G401.6 (cell line): ENCODE measurements around the gene HOXC9.
A peak's percentile ranks its signal among the peaks of the same experiment; 100 is the strongest.

ENCODE experiments used
- FAIRE-seq: peaks from 2 replicates; lab custom pipeline; 2012; peaks lifted over from hg19 to GRCh38; lab: Jason Lieb, UNC

Gene HOXC9

GRCh38 chr12:54028314-54029201 lies 28.6 kb downstream of the HOXC9 start, which contains the start of gene HOXC6:
HOXC6 (plus strand) TSS chr12:54028440; CDS start chr12:54028522, 82 bp downstream.
- FAIRE-seq, result peak; percentile 91

DNA sequence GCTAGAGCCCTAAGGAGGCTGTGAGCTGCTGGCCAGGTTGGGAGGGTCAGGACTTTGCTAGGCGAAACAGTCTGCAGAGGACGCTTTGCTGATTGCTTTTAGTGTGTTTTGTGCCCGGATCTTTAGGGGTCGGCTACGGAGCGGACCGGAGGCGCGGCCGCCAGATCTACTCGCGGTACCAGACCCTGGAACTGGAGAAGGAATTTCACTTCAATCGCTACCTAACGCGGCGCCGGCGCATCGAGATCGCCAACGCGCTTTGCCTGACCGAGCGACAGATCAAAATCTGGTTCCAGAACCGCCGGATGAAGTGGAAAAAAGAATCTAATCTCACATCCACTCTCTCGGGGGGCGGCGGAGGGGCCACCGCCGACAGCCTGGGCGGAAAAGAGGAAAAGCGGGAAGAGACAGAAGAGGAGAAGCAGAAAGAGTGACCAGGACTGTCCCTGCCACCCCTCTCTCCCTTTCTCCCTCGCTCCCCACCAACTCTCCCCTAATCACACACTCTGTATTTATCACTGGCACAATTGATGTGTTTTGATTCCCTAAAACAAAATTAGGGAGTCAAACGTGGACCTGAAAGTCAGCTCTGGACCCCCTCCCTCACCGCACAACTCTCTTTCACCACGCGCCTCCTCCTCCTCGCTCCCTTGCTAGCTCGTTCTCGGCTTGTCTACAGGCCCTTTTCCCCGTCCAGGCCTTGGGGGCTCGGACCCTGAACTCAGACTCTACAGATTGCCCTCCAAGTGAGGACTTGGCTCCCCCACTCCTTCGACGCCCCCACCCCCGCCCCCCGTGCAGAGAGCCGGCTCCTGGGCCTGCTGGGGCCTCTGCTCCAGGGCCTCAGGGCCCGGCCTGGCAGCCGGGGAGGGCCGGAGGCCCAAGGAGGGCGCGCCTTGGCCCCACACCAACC lies 29.8 kb downstream of the HOXC9 start:
- no peak for FAIRE-seq

GRCh38 chr12:54030442-54030801 lies 30.5 kb downstream of the HOXC9 start:
- FAIRE-seq, result peak; percentile 74

GRCh38 chr12:54030889-54031471 lies 31.0 kb downstream of the HOXC9 start:
- FAIRE-seq, result peak; percentile 6

- FAIRE-seq, result no peak
Measured at GRCh38 chr12:54031480-54031879, 31.5 kb downstream of the HOXC9 start.

DNA sequence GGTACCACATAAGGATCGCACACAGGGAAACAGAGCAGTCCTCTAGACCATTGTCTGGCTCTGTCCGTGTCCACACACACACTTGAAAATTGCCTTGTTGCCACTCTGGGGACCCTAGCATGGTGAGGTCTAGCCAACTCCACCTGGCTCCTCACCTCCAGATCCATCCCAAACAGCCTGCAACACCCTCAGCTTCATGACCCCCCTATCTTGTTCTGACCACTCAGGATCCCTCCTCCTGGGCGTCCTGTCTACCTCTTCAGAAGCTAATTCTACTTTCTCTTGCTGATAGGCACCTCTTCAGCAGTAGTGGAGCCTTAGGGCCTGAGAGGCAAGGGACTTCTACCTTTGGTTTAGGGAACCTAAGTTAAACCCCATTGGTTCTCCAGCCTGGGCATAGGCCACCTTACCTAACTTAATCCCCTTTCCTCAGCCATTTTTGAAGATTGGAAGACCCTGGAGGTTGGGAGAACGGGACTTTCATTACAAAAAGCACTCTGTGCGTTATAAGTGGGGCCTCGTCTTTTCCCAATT lies 32.2 kb downstream of the HOXC9 start:
- no peak for FAIRE-seq

GRCh38 chr12:54032627-54033100 lies 32.7 kb downstream of the HOXC9 start, which contains the start of gene HOXC5:
HOXC5 (plus strand) TSS chr12:54033050; CDS start chr12:54033123, 73 bp downstream.
- FAIRE-seq, result peak; percentile 97

DNA sequence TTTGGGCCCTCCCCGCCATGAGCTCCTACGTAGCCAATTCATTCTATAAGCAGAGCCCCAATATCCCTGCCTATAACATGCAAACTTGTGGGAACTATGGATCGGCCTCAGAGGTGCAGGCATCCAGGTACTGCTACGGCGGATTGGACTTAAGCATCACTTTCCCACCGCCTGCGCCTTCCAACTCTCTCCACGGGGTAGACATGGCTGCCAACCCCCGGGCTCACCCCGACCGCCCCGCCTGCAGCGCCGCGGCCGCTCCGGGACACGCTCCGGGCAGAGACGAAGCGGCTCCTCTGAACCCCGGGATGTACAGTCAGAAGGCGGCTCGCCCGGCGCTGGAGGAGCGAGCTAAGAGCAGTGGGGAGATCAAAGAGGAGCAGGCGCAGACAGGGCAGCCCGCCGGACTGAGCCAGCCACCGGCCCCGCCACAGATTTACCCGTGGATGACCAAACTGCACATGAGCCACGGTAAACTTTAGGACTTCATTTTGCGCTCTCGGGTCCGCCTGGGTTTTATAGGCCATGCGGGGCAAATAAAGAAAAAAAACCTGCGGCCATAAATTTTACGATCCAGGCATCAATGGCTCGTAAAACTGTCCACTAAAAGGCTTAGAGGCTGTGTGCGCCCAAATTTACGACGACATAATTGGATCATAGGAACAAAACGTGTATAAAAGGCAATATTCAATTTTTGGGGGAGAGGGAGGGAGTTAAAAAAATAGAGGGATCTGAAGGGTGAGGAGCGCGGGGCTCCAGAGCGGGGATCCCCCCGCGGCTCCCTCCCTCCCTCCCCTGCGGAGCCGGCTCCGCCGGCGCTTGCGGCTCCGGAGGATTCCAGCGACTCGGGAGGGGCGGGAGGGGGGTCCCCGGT lies 33.4 kb downstream of the HOXC9 start:
- FAIRE-seq, result peak; percentile 48

DNA sequence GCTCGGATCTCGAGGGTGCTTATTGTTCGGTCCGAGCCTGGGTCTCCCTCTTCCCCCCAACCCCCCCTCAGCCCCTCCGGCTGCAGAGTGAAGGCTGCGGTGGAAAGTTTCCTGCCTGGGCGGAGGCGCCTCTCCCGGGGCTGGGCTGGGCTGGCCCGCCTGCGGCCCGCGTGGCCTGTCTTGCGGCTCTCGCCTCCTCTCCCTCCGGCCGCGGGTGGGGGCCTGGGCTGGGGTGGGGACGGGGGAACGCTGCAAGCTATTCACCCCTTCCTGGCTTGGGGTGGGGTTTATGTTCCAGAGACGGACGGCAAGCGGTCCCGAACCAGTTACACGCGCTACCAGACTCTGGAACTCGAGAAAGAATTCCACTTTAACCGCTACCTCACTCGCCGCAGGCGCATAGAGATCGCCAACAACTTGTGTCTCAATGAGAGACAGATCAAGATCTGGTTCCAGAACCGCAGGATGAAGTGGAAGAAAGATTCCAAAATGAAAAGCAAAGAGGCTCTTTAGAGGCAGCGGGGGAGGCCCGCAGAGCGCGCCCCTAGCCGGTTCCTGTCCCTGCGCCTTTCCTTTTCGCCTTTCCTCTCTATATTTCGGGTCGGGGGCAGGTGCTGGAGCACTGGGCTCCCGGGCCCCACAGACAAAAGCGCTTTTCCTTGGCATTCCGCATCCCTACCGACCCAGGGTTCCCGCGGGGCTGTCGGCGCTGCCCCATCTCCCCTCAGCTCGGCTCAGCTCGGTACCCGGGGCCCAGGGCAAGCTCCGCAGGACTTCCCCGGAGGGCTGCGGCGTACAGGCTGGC lies 34.2 kb downstream of the HOXC9 start:
- no peak for FAIRE-seq

DNA sequence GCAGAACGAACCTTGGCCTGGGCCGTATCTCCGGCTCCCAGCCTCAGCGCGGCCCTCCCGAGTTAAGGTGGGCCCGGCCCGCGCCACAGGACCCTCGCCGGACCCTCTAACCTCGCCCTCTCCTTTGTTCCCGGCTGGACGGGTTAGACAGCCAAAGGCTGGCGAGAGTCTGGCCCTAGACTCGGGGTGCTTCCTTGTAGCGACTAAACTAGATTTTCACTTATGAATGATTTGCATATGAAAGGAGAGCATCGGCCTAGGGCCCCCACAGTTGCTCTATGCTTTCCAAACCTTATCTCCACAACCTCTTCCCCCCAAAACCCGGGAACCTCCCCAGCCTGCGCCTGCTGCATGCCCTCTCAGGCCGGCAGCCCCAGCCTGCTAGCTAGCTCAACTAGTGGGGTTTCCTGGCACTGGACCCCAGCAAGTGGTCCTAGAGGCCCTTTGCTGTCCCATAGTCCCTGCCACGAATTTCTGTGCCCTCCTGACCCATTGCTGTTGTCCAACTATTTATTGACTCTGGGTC lies 34.9 kb downstream of the HOXC9 start:
- FAIRE-seq, result no peak

DNA sequence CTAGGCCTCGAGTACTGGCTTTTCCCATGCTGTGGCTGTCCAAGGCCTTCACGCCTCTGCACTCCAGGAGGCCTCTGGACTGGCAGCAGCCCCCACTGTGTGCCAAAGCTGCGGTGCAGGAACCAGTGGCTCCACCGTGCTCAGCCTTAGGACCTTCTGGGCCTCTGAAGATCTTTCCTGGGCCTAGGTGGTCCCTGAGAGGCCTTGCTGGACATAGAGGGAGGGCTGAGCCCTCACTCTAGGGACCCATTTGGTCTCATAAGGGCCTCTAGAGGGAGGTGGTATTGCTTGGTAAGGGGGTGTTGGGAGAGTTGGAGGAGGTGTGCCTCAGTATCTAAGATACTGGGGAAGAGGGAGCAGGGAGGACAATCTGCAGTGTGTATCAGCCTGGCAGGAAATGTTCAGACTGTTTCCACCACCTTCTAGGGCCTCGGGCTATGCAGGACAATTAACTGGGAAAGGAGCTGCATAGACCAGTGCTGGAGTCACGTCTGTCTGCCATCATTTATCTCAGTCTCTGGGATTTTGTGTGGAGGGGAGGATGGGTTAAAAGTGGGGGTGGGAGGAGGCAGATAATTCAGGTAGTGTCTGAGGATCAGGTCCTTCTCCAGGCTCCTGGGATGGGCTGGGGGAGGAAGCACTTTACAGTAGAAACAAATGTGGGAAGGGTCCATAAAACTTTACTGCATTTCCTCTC lies 35.8 kb downstream of the HOXC9 start:
- FAIRE-seq, result no peak

- FAIRE-seq, result no peak
Measured at GRCh38 chr12:54036620-54037359, 36.8 kb downstream of the HOXC9 start.

DNA sequence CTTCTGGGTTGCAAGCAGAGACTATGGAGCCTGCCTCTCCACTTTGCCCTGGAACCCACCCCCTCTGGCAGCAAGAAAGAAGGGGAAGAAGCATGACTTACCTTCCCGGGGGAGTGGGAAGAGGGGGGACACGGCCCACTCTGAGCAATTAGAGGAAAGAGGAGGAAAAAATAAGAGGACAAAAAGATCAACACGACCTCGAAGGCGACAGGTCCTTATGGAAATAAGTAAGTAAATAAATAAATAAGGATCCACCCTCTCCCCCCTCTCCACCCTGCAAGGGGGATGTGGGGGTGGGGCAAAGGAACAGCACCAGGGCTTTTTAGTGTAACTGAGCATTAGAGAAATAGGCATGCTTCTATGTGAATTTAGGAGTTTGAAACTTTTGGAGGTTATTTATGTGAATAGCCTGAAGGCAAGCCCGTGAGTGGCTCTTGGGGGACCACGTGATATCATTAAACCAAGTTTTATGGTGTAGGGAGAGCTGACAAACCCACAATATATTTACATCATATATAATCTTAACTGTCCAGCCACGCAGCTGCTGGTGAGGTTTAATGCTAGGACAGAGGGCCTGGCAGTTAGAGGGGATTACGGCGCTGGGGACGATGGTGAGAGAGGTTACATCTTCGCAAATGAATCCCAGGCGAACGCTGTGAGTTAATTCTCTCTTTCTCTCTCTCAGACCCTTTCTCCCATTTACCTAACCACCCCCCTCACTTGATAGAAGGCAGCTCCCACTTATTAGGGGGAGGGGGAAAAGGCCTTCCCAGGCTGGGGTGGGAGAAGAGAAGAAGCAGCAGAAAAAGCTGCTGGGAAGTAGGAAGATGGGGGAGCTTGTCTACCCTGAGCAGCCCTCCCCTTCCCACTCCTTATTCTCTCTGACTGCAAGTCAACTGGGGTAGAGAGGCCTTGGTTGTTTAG lies 37.7 kb downstream of the HOXC9 start:
- peak; percentile 77 for FAIRE-seq

DNA sequence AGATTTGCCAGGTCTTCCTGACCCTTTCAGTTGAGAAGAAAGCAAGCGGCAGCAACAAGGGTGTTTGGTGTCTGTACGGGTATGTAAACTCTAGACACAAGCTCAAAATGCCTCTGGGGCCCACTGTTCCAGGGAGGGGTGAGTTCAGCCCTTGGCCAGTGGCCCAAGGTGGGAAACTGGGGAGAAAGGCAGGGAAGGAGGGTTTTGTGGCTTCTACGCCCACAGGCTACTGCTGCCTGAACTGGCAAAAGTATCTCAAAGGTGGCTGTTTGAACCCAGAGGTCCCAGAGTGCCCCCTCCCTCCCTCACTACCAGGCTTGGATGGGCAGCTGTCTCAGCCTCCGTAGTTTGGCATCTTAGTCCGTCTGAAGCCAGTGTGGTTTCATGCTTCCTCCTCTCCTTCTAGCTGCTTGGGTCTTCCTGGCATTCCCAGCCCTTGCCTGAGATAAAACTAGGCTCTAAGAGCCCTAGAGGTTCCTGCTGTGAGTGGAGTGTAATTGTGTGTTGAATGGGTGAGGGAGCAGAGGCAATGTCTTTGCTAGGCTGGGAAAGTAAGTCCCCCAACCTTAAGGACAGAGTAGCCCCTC lies 38.4 kb downstream of the HOXC9 start:
- no peak for FAIRE-seq

DNA sequence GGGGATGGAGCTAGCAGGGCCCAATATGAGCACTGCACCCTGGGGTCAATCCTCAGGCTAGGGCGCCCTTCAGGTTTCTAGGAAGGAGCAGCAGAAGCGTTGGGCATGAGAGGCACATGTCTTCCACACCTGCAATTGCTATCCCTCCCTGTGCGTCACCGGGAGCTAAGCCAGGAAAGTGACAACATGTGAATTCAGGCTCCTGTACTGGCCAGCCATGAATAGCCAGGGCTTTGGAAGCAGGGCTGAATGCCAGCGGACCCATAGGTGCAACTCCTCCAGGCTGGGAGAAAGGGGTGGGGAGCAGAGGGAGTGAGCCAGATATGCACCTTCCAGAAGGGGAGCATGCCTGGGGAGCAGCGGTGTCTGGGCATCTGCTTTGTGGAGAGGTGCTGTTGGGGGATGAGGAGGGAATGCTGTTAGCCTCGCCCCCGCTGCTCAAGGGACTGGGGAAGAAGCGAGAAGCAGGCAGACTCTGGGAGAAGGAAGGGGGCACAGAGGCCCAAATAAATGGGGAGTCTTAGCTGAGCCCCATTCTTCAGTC lies 39.0 kb downstream of the HOXC9 start:
- no peak for FAIRE-seq

DNA sequence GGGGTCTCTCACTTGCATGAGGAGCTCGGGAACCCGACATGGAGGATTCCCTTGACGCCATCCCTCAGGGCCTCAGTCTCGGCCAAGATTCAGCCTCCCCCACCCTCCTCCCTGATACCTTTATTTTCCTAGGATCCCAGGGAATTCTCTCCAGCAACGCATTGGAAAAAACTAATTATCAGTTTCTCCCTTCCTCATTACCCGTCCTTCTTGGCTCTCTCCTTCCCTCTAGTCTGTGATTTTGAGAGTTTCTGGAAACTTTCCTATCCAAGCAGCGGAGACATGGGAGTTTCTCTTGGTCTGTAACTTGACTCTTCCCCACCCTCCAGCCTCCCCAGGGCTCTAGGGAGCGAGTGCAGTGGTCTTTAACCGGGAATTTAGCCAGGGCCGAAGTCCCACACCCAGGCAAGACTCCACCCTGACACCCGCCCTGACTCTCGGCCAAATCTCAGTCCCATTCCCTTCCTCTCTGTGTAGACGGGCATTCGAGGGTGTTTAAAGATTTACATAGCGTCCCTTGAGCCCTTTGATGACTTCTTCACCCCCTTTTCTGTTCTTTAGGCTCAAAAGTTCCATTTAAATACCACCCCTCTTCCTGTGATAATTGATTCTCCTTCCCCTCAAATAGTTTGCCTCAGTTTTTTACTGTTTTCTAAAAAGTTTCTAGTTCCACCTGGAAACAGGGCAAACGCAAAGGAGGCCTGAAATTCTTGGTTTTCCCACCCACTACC lies 39.6 kb downstream of the HOXC9 start:
- peak; percentile 13 for FAIRE-seq
